Small intestine (tissue), 7 donors: ENCODE data around the gene PITPNC1. TPM values are rescaled to one million over a fixed set of nuclear protein-coding genes. Genes with fewer than 3 reads are reported as not detected.

Experiments used
- DNase-seq, 2 donors: peaks; one replicate each; pipeline versions ENCODE4 v3.0.0 to v3.0.0-alpha.2; 2013
- FAIRE-seq: peaks from 2 replicates; lab custom pipeline; 2012; peaks lifted over from hg19 to GRCh38; lab: Jason Lieb, UNC
- H3K27ac ChIP-seq, 3 donors: one replicate each; pipeline ENCODE4 v1.5.1; 2013; ENCODE audit warnings: low read length in 2 of 3, mild to moderate bottlenecking in 2 of 3, control low read depth in 1 of 3, inconsistent platforms in 1 of 3, low read depth in 1 of 3, moderate library complexity in 1 of 3
- H3K27me3 ChIP-seq, 3 donors: one replicate each; pipeline ENCODE4 v1.6.1; 2013; ENCODE audit warnings: low read length in 3 of 3, inconsistent platforms in 1 of 3; ENCODE audit not compliant: control insufficient read depth in 3 of 3, insufficient read depth in 3 of 3
- H3K36me3 ChIP-seq, 3 donors: one replicate each; pipeline ENCODE4 v1.6.1; 2013; ENCODE audit warnings: low read length in 3 of 3, inconsistent platforms in 1 of 3, low read depth in 1 of 3, mild to moderate bottlenecking in 1 of 3, moderate library complexity in 1 of 3; ENCODE audit not compliant: control insufficient read depth in 3 of 3, insufficient read depth in 2 of 3
- H3K4me1 ChIP-seq, 3 donors: one replicate each; pipeline ENCODE4 v1.6.1; 2013; ENCODE audit warnings: low read length in 2 of 3, inconsistent platforms in 1 of 3, low read depth in 1 of 3, mild to moderate bottlenecking in 1 of 3, moderate library complexity in 1 of 3; ENCODE audit not compliant: control insufficient read depth in 3 of 3, insufficient read depth in 2 of 3
- H3K4me3 ChIP-seq, 3 donors: one replicate each; pipeline ENCODE4 v1.5.1; 2013; ENCODE audit warnings: low read length in 3 of 3, control low read depth in 1 of 3, inconsistent platforms in 1 of 3, low read depth in 1 of 3, mild to moderate bottlenecking in 1 of 3, moderate library complexity in 1 of 3
- H3K9me3 ChIP-seq, 2 donors: one replicate each; pipeline ENCODE4 v1.6.1; 2013; ENCODE audit warnings: low read depth in 1 of 2, low read length in 1 of 2; ENCODE audit not compliant: control insufficient read depth in 2 of 2, insufficient read depth in 1 of 2
- WGBS, 3 donors: extraction: QIAGEN DNeasy Blood & Tissue Kit; methylation state at CpG; one replicate each; pipeline ENCODE4 v1.1.7; 2013; 5-methylcytosine and 5-hydroxymethylcytosine counted together
- polyA plus RNA-seq, 4 donors: library from polyadenylated mRNA; stranded (reverse) in 3 of 4; unstranded in 1 of 4; fragments of 200-250 nt in 3 of 4; fragments of 120-200 nt in 1 of 4; gene quantifications; one replicate each; pipeline versions ENCODE4 v1.2.1 to v1.2.3, GENCODE V29; 2013
- donor health status: healthy with polysubstance abuse.
- donor health status: control.
- donor health status: control.
- donor health status: Bipolar disorder and iron deficiency.
- donor health status: healthy.

The PITPNC1 gene
- polyA plus RNA-seq, 4 donors, result 0.67 to 11.7 (median 3.4) TPM

- no peak overlapping the region for H3K4me3 ChIP-seq
- 60 to 74% (median 74%) methylated on average over 1 of the region's 1 CpG for WGBS, 3 donors
- FAIRE-seq (no peak), DNase-seq (no peak)
- no peaks in the 10 kb centered on the region for H3K36me3 ChIP-seq
- H3K4me1 ChIP-seq, result peaks cover 0 to 2% (median 0%) of the 10 kb centered on the region in 3 donors
- no peak overlapping the region for H3K27ac ChIP-seq
- no peaks in the 10 kb centered on the region for H3K27me3 ChIP-seq
- H3K9me3 ChIP-seq, result no peaks in the 10 kb centered on the region
Measured at GRCh38 chr17:67517325-67517724, 140.2 kb downstream of the PITPNC1 start.

DNA sequence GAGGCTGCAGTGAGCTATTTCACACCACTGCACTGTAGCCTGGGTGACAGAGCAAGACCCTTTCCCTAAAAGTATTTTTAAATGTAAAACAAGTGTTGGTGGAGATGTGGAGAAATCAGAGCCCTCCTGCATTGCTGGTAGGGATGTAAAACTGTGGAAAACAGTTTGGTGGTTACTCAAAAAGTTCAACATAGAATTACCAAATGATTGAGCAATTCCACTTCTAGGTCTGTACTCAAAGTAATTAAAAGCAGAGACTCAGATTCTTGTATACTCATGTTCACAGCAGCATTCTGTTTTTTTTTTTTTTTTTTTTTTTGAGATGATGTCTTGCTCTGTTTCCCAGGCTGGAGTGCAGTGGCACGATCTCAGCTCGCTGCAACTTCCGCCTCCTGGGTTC lies 141.8 kb downstream of the PITPNC1 start:
- WGBS, 3 donors, result 98 to 100% (median 100%) methylated on average over 3 of the region's 3 CpGs
- FAIRE-seq, result no peak

GRCh38 chr17:67519801-67520251 lies 142.7 kb downstream of the PITPNC1 start:
- 77 to 85% (median 79%) methylated on average over 5 of the region's 5 CpGs for WGBS, 3 donors
- H3K4me3 ChIP-seq, result no peak overlapping the region
- DNase-seq, result no peak
- H3K4me1 ChIP-seq, result peaks cover 0 to 2% (median 0%) of the 10 kb centered on the region in 3 donors
- FAIRE-seq, result no peak
- H3K27ac ChIP-seq, result peak overlapping the region in 1 of 3 donors; percentile 69
- H3K36me3 ChIP-seq, result no peaks in the 10 kb centered on the region
- H3K27me3 ChIP-seq, result no peaks in the 10 kb centered on the region
- no peaks in the 10 kb centered on the region for H3K9me3 ChIP-seq

More for the DNA sequence above, 141.8 kb downstream of the PITPNC1 start:
- Histone ChIP-seq H3K36me3 (no peaks in the 10 kb centered on the region), H3K27ac (no peak overlapping the region), H3K4me1 (peaks cover 0 to 2% (median 0%) of the 10 kb centered on the region in 3 donors), H3K27me3 (no peaks in the 10 kb centered on the region), H3K4me3 (no peak overlapping the region), H3K9me3 (no peaks in the 10 kb centered on the region)
- DNase-seq, result no peak

- FAIRE-seq (no peak), DNase-seq (peak in 1 of 2 donors; percentile 7)
- WGBS, 3 donors, result 52 to 83% (median 62%) methylated on average over 13 of the region's 13 CpGs
- Histone ChIP-seq H3K4me1 (no peaks in the 10 kb centered on the region), H3K27ac (peak overlapping the region in 1 of 3 donors; percentile 69), H3K9me3 (no peaks in the 10 kb centered on the region), H3K36me3 (no peaks in the 10 kb centered on the region), H3K4me3 (no peak overlapping the region), H3K27me3 (no peaks in the 10 kb centered on the region)
Measured at GRCh38 chr17:67520252-67520906, 143.3 kb downstream of the PITPNC1 start.

- no peaks in the 10 kb centered on the region for H3K36me3 ChIP-seq
- 82% methylated on average over 10 of the region's 10 CpGs for WGBS, 3 donors
- peak overlapping the region in 1 of 3 donors; percentile 1 for H3K27ac ChIP-seq
Measured at GRCh38 chr17:67520916-67521774, 144.1 kb downstream of the PITPNC1 start.

GRCh38 chr17:67521775-67522069 lies 144.6 kb downstream of the PITPNC1 start:
- no peaks in the 10 kb centered on the region for H3K9me3 ChIP-seq
- no peak for FAIRE-seq
- WGBS, 3 donors, result 90 to 97% (median 94%) methylated on average over 9 of the region's 9 CpGs
- H3K36me3 ChIP-seq, result no peaks in the 10 kb centered on the region
- DNase-seq, result no peak
- no peaks in the 10 kb centered on the region for H3K27me3 ChIP-seq
- H3K27ac ChIP-seq, result no peak overlapping the region
- no peak overlapping the region for H3K4me3 ChIP-seq
- no peaks in the 10 kb centered on the region for H3K4me1 ChIP-seq

More at GRCh38 chr17:67520916-67521774, 144.1 kb downstream of the PITPNC1 start:
- Histone ChIP-seq H3K9me3 (no peaks in the 10 kb centered on the region), H3K4me3 (no peak overlapping the region), H3K4me1 (no peaks in the 10 kb centered on the region), H3K27me3 (no peaks in the 10 kb centered on the region)
- no peak for DNase-seq
- no peak for FAIRE-seq

- DNase-seq, result no peak
- FAIRE-seq, result no peak
- Histone ChIP-seq H3K36me3 (no peaks in the 10 kb centered on the region), H3K27me3 (no peaks in the 10 kb centered on the region), H3K9me3 (no peaks in the 10 kb centered on the region), H3K4me3 (no peak overlapping the region), H3K27ac (no peak overlapping the region), H3K4me1 (no peaks in the 10 kb centered on the region)
- WGBS, 3 donors, result 75 to 88% (median 81%) methylated on average over 5 of the region's 5 CpGs
Measured at GRCh38 chr17:67523101-67523500, 146.0 kb downstream of the PITPNC1 start.

DNA sequence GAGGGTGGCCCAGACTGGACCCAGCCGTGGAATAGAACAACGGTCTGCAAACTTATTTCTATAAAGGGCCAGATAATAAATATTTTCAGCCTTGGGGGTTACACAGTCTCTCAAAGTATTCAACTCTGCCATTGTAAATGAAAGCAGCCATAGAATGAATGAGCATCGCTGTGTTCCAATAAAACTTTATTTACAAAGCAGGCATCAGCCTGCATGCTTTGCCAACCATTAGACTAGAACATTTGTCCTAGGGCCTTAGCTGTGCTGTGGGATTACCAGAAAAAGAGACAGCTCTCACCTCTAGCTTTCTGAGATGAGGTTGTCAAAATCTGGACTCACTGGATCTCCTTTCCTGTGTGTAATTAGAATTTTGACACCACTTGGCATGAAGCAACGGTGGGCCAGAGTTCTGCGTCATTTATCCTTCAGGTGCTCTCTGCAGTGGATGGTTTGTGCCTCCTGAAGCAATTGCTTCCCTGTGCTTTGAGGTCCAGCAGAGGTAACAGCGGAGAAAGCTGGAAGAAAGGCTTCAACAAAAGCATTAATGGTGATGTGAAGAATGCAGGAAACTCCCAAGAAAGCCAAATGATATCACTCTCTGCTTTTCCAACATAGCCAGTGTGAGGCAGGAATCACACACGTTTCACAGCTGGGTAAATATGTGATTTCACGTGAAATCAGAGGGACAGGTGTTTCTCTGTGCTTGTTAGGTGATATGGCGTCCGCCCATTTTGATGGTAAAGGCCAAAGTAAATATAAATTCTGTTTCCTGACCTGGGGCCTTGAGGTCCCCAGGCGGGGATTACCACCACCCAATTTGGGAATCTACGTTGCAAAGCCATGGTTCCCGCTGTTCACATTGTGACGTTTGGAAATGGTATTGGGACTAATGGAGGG lies 148.4 kb downstream of the PITPNC1 start:
- WGBS, 3 donors, result 66 to 81% (median 69%) methylated on average over 14 of the region's 14 CpGs
- FAIRE-seq (no peak), DNase-seq (no peak)
- no peak overlapping the region for H3K4me3 ChIP-seq
- H3K4me1 ChIP-seq, result peaks cover 0 to 5% (median 0%) of the 10 kb centered on the region in 3 donors
- no peaks in the 10 kb centered on the region for H3K27me3 ChIP-seq
- no peak overlapping the region for H3K27ac ChIP-seq
- H3K36me3 ChIP-seq, result no peaks in the 10 kb centered on the region
- H3K9me3 ChIP-seq, result no peaks in the 10 kb centered on the region
